OCI-LY7 (cell line): ENCODE data around the gene NUP205.

Experiments
- CTCF ChIP-seq: fragments of 200-600 bp; sonication (generic); conservative IDR thresholded peaks from 2 replicates; pipeline ENCODE4 v1.5.1; 2014; ENCODE audit warnings: mild to moderate bottlenecking, antibody characterized with exemption, low read length, moderate library complexity, mixed read lengths
- EZH2phosphoT487 ChIP-seq: fragments of 200-600 bp; sonication (generic); IDR thresholded peaks from 2 replicates; pipeline ENCODE4 v1.6.1; 2018; ENCODE audit warnings: low read depth, borderline replicate concordance, mild to moderate bottlenecking, mixed run types, antibody characterized with exemption, low read length, moderate library complexity, mixed read lengths

- no peak for TF ChIP-seq CTCF
- no peak for TF ChIP-seq EZH2phosphoT487
These were observed 40.7 kb upstream of the NUP205 start for GRCh38 chr7:135517060-135517459.
